22Rv1 (cell line): Measurements from ENCODE around the gene COX20.

Experiments
- ZFX ChIP-seq: fragments of 450-650 bp; IDR thresholded peaks from 2 replicates; pipeline ENCODE4 v1.6.1; 2017; ENCODE audit warnings: antibody characterized with exemption, borderline replicate concordance
- TF ChIP-seq, protein P1 (sequence below): fragments of 450-650 bp; IDR thresholded peaks from 2 replicates; pipeline ENCODE4 v1.5.1; 2017; ENCODE audit warnings: mild to moderate bottlenecking

DNA sequence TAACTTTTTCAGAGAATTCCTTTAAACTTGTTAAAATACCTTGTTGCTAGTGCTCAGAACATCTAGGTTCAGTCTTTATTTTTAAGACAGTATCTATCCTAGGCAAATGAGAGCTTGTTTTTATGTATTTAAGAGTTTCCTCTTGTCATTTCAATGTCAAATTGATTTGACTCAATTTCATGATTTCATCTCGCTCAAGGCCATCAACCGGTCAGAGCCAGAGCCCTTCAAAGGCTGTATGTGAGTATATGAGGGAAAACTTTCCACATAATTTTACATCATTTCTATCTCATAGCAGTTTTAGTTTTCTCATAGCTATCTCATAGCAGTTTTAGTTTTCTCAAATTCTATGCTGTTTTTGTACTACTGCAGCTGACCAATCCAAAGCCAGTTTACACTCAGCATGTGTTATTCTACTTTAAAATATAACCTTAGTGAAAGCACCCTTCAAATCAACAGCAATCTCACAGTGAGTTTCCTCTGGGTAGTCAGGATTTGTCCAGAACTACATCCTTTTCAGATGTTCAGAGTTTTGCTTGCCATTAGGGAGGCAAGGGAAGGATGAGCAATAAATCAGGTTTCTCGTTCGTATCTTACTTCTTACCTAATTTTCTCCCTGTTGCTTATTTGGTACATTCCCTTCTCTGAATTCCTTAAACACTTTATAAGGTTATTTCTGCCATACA, 16.2 kb downstream of the COX20 start:
- TF ChIP-seq, protein P1, sequence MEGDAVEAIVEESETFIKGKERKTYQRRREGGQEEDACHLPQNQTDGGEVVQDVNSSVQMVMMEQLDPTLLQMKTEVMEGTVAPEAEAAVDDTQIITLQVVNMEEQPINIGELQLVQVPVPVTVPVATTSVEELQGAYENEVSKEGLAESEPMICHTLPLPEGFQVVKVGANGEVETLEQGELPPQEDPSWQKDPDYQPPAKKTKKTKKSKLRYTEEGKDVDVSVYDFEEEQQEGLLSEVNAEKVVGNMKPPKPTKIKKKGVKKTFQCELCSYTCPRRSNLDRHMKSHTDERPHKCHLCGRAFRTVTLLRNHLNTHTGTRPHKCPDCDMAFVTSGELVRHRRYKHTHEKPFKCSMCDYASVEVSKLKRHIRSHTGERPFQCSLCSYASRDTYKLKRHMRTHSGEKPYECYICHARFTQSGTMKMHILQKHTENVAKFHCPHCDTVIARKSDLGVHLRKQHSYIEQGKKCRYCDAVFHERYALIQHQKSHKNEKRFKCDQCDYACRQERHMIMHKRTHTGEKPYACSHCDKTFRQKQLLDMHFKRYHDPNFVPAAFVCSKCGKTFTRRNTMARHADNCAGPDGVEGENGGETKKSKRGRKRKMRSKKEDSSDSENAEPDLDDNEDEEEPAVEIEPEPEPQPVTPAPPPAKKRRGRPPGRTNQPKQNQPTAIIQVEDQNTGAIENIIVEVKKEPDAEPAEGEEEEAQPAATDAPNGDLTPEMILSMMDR: no peak
- TF ChIP-seq ZFX: no peak
